ENCODE results near the gene CNR2. TPM values are rescaled to one million over a fixed set of nuclear protein-coding genes. Genes with fewer than 3 reads are reported as not detected.

Gene CNR2
- total RNA-seq, 1 experiment from 2014 or later: not detected

DNA sequence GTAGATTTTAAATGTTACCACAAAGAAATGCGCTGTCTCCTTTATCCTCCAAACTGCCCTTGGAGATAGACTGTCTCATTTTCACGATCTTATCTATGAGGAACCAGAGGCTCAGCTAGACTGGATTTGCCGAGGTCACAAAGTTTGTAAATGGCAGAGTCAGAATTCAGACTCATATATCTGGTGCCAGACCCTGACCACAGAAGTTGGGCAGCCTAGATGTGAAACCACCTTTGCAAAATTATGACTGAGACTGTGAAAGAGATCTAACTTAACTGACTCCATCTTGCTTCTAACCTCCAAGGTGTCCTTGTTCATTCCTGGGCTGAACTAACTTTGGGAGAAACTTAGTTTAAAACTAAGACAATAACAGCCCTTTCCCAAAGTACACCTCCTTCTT is 14.1 kb downstream of the CNR2 start:
- Histone ChIP-seq H3K27me3 (replicated peaks; ENCODE audit: insufficient read depth, low read depth, low read length, poor library complexity) (no peaks in the 10 kb centered on the region), H3K4me3 (ENCODE audit: low read depth, low read length, poor library complexity, severe bottlenecking) (no peak overlapping the region), H3K36me3 (ENCODE audit: insufficient read depth, low read length, poor library complexity, severe bottlenecking) (no peaks in the 10 kb centered on the region), H3K4me1 (ENCODE audit: insufficient read depth, low read length, poor library complexity, severe bottlenecking) (no peaks in the 10 kb centered on the region), H3K27ac (ENCODE audit: low read depth, low read length, poor library complexity, severe bottlenecking) (no peak overlapping the region), H3K9me3 (ENCODE audit: low read depth, low read length, poor library complexity, severe bottlenecking) (no peaks in the 10 kb centered on the region)
- intact Hi-C loops (cut with micrococcal nuclease; ENCODE audit: unreplicated experiment): no loop called here
- CTCF ChIA-PET: no interaction called here
- POLR2A ChIA-PET (ENCODE audit: low non-redundant PET): no interaction called here
- no TSS peak for BruUV-seq (replicated peaks)
- TF ChIP-seq, protein P1, sequence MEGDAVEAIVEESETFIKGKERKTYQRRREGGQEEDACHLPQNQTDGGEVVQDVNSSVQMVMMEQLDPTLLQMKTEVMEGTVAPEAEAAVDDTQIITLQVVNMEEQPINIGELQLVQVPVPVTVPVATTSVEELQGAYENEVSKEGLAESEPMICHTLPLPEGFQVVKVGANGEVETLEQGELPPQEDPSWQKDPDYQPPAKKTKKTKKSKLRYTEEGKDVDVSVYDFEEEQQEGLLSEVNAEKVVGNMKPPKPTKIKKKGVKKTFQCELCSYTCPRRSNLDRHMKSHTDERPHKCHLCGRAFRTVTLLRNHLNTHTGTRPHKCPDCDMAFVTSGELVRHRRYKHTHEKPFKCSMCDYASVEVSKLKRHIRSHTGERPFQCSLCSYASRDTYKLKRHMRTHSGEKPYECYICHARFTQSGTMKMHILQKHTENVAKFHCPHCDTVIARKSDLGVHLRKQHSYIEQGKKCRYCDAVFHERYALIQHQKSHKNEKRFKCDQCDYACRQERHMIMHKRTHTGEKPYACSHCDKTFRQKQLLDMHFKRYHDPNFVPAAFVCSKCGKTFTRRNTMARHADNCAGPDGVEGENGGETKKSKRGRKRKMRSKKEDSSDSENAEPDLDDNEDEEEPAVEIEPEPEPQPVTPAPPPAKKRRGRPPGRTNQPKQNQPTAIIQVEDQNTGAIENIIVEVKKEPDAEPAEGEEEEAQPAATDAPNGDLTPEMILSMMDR (conservative IDR thresholded peaks at IDR 0.05; ENCODE audit: low read depth, low read length): no peak
- no peak for TF ChIP-seq EZH2 (IDR thresholded peaks at IDR 0.05; ENCODE audit: borderline replicate concordance, low read depth, low read length, poor library complexity, severe bottlenecking)
- no peak for DNase-seq (ENCODE audit: low spot score)

DNA sequence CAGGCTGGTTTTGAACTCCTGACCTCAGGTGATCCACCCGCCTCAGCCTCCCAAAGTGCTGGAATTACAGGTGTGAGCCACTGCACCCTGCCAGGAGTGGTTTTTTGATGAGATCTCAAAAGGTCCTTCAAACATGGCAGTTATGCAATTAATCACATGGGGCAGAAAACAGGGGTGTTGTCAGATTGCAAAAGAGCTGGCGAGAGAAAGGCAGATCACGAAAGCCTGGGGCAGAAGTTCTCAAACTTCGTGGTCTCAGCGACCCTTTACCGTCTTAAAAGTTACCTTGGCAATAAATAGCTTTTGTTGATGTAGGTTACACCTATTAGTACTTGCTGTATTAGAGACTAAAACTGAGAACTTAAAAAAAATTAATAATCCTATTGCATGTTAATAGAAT is 16.1 kb downstream of the CNR2 start:
- no TSS peak for BruUV-seq (replicated peaks)
- DNase-seq (ENCODE audit: low spot score): no peak
- Histone ChIP-seq H3K4me3 (ENCODE audit: low read depth, low read length, poor library complexity, severe bottlenecking) (no peak overlapping the region), H3K36me3 (ENCODE audit: insufficient read depth, low read length, poor library complexity, severe bottlenecking) (no peaks in the 10 kb centered on the region), H3K9me3 (ENCODE audit: low read depth, low read length, poor library complexity, severe bottlenecking) (no peaks in the 10 kb centered on the region), H3K27ac (ENCODE audit: low read depth, low read length, poor library complexity, severe bottlenecking) (no peak overlapping the region), H3K27me3 (replicated peaks; ENCODE audit: insufficient read depth, low read depth, low read length, poor library complexity) (no peaks in the 10 kb centered on the region), H3K4me1 (ENCODE audit: insufficient read depth, low read length, poor library complexity, severe bottlenecking) (no peaks in the 10 kb centered on the region)
- no peak for TF ChIP-seq EZH2 (IDR thresholded peaks at IDR 0.05; ENCODE audit: borderline replicate concordance, low read depth, low read length, poor library complexity, severe bottlenecking)
- TF ChIP-seq, protein P1 (conservative IDR thresholded peaks at IDR 0.05; ENCODE audit: low read depth, low read length): no peak
- intact Hi-C loops (cut with micrococcal nuclease; ENCODE audit: unreplicated experiment): no loop called here
- POLR2A ChIA-PET (ENCODE audit: low non-redundant PET): no interaction called here
- CTCF ChIA-PET: interaction anchor here (0.7 kb wide), 1 partner anchor 90 kb away, joined by 4 read pairs; no protein-coding TSS in a partner anchor

DNA sequence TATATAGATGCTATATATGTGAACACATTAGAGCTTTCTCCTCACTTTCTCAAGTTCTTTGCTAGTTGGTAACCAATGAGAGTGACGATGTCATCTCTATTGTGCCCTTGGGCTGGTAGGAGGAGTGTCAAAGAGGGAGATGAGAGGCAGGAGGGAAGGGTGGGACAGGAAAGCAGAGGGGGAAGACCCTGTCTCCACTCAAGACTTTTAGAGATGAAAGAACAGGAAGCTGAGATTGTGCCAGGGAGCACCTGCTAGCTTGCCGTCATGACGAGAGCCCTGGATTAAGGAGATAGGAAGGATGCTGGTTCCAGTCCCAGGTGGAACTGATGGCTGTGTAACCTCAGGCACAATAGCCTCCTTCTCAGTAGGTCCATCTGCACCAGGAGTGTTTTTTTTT is 16.7 kb downstream of the CNR2 start:
- no peaks in the 10 kb centered on the region for H3K36me3 ChIP-seq (ENCODE audit: insufficient read depth, low read length, poor library complexity, severe bottlenecking)
- no peak for DNase-seq (ENCODE audit: low spot score)
- H3K4me3 ChIP-seq (ENCODE audit: low read depth, low read length, poor library complexity, severe bottlenecking): no peak overlapping the region
- intact Hi-C loops (cut with micrococcal nuclease; ENCODE audit: unreplicated experiment): no loop called here
- no peaks in the 10 kb centered on the region for H3K4me1 ChIP-seq (ENCODE audit: insufficient read depth, low read length, poor library complexity, severe bottlenecking)
- H3K27ac ChIP-seq (ENCODE audit: low read depth, low read length, poor library complexity, severe bottlenecking): no peak overlapping the region
- BruUV-seq (replicated peaks): no TSS peak
- H3K27me3 ChIP-seq (replicated peaks; ENCODE audit: insufficient read depth, low read depth, low read length, poor library complexity): no peaks in the 10 kb centered on the region
- no peaks in the 10 kb centered on the region for H3K9me3 ChIP-seq (ENCODE audit: low read depth, low read length, poor library complexity, severe bottlenecking)
- CTCF ChIA-PET: no interaction called here
- TF ChIP-seq, protein P1 (conservative IDR thresholded peaks at IDR 0.05; ENCODE audit: low read depth, low read length): no peak
- no peak for TF ChIP-seq EZH2 (IDR thresholded peaks at IDR 0.05; ENCODE audit: borderline replicate concordance, low read depth, low read length, poor library complexity, severe bottlenecking)
- POLR2A ChIA-PET (ENCODE audit: low non-redundant PET): no interaction called here

Measured in A673 (cell line).